Activated T-cell treated with anti-CD3 and anti-CD28 coated beads, Interleukin-2, amount 50 U/mL, for 48 hours (primary cell): Measurements from ENCODE around the gene C19orf85.
A peak's percentile ranks its signal among the peaks of the same experiment; 100 is the strongest.
"Not testable (repeated sequence)": the region's sequence is repeated elsewhere in the genome, so short reads cannot be mapped to it uniquely, and the experiment has no call there.

ENCODE experiments used
- DNase-seq, 2 experiments: peaks; one replicate each; pipeline ENCODE4 v3.0.0-alpha.2; 2020

The C19orf85 gene

DNA sequence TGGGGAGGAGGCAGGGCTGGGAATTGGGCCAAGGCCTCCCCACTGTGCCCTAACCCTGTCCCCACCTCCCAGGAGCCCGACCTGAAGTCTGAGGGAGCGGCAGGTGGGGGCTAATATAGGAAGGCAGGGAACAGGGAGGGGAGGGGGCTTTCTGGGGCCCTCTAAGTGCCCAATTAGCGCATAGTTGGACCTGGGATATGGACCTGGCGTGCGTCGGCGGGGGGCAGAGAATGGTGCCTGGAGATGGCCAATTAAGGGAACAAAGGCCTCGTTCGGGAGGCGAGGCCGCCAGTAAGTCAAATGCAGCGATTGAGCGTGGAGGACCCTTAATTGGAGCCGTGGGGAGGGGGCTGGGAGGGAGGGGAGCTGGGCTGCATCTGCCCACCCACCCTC is at the start of gene C19orf85:
C19orf85 (minus strand) TSS at position 90 of the 393 bp plus-strand sequence. CDS start 197 bp downstream, outside the sequence.
- DNase-seq: no peak

GRCh38 chr19:55508120-55508519 is 43.6 kb upstream of the C19orf85 start:
- no peak for DNase-seq

DNA sequence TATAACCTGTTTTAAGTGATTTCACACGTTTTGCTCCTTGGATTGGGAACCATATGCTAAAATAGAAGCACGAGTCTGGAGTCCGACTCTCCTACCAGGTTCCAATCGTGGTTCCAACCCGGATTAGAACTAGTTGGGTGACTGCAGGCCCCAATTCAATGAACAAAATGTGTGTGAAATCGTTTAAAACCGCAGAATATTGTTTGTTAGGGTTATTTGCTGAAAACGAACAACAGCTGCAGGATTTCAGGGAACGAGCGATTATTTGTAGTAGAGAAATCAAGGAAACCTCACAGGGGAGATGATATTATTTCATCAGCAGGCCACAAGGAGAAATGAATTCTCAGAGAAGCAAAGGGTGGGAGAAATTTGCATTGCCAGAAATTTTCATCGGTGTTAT is 40.4 kb upstream of the C19orf85 start:
- DNase-seq: no peak

GRCh38 chr19:55504252-55504603 is 39.7 kb upstream of the C19orf85 start:
- DNase-seq: no peak

GRCh38 chr19:55503502-55504251 is 39.1 kb upstream of the C19orf85 start:
- peak; percentile 97 for DNase-seq

DNA sequence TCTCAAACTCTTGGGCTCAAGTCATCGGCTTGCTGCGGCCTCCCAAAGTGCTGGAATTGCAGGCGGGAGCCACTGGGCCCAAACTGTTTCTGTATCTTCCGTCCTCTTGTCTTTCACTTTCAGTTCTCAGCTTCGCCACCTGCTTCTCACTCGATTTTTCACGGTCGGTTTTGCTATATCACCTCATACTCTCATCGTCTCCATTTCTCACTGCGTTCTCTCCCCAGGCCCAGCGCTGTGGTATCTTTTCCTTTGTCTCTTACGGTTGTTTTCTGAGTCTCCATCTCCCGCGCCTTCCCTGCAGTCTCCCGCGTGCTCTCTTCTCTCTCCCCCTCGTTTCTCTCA is 38.6 kb upstream of the C19orf85 start:
- DNase-seq: no peak

GRCh38 chr19:55502197-55502952 is 37.8 kb upstream of the C19orf85 start:
- DNase-seq: no peak

DNA sequence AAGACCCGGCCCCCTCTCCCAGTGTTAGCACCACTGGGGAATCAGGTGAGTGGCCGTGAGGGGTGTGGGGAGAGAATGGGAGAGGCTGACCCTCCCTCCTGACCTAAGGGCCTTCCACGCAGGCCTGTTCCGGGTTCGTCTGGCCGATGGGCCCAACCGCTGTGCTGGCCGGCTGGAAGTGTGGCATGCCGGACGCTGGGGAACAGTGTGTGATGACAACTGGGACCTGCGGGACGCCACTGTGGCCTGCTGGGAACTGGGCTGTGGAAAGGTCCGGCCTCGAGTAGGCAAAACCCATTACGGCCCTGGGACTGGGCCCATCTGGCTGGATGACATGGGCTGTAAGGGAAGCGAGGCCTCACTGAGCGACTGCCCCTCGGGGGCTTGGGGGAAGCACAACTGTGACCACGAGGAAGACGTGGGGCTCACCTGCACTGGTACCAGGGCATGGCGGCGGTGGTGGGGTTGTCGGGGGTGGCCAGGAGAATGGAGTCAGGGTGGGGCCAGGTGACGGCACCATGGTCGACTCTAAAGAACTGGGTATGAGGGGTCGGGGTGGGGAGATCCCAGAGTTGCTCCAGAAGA is 35.9 kb upstream of the C19orf85 start:
- no peak for DNase-seq

DNA sequence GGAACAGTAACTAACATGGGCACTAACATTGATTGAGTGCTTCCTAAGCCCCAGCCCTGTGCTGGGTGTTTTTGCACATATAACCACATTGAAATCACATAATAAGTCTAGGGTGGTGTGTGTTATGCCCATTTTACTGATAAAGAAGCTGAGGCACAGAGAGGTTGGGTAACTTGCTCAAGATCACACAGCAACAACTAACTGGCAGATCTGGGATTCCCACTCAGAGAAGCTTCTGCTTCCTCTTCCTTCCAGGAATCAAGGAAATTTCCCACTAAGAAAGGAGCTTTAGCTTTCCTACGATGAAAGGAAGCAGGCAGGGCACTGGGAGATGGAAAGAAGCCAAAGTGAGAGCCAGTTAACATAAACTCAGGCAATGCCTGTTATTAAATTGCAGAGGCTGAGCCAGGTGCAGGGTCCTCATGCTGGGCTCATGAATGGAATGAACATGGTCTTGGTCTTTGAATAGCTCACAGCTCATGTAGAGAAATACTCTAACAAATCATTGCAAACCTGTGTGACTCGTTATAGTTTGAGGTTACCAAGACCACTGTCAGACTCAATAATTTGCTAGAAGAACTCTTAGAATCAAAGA is 33.8 kb upstream of the C19orf85 start:
- DNase-seq: no peak

DNA sequence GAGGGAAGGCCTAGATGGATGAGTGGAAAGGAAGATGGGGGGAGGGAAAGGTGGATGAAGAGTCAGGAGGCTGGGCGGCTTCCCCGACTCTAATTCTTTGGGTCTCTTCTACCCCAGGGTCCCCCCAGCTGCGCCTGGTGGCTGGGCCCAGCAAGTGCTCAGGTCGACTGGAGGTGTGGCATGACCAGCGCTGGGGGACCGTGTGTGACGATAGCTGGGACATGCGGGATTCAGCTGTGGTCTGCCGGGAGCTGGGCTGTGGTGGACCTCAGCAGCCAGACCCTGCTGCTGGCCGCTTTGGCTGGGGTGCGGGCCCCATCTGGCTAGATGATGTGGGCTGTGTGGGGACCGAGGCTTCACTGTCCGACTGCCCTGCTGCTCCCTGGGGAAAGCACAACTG is 33.2 kb upstream of the C19orf85 start:
- DNase-seq: no peak

GRCh38 chr19:55496820-55497219 is 32.3 kb upstream of the C19orf85 start:
- DNase-seq: not testable (repeated sequence)

DNA sequence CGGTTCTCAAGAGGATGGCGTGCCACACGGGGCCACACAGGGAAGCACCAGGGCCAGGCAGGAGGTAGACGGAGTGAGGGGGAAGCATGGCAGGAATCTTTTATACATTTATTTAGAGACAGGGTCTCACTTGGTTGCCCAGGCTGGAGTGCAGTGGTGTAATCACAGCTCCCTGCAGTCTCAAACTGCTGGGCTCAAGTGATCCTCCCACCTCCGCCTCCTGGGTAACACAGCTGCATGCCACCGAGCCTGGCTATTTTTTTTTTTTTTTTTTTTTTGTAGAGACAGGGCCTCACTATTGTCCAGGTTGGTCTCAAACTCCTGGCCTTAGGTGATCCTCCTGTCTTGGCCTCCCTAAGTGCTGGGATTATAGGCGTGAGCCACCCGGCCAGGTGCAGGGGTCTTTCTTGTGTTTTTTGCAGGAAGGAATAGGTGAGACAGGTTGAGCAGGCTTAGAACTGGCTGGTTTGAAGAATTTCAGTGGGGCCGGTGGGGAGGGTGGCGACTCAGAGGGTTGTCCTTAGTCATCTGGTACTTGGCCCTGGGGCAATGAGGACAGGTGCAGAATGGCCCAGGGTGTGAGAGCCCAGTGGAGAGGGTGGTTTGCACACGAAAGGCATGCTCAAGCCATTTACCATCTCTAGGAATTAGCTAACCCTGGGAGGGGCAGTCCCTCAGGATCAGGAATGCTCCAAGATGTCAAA is 31.2 kb upstream of the C19orf85 start:
- DNase-seq: no peak

GRCh38 chr19:55494172-55494761 is 29.7 kb upstream of the C19orf85 start:
- DNase-seq: no peak

- no peak for DNase-seq
Observed at GRCh38 chr19:55493645-55494171, 29.2 kb upstream of the C19orf85 start.

- no peak for DNase-seq
Observed at GRCh38 chr19:55493052-55493644, 28.6 kb upstream of the C19orf85 start.

GRCh38 chr19:55492362-55492944 is 27.9 kb upstream of the C19orf85 start:
- no peak for DNase-seq

GRCh38 chr19:55491546-55492360 is 27.2 kb upstream of the C19orf85 start:
- DNase-seq: no peak

GRCh38 chr19:55490478-55491432 is 26.2 kb upstream of the C19orf85 start:
- no peak for DNase-seq

DNA sequence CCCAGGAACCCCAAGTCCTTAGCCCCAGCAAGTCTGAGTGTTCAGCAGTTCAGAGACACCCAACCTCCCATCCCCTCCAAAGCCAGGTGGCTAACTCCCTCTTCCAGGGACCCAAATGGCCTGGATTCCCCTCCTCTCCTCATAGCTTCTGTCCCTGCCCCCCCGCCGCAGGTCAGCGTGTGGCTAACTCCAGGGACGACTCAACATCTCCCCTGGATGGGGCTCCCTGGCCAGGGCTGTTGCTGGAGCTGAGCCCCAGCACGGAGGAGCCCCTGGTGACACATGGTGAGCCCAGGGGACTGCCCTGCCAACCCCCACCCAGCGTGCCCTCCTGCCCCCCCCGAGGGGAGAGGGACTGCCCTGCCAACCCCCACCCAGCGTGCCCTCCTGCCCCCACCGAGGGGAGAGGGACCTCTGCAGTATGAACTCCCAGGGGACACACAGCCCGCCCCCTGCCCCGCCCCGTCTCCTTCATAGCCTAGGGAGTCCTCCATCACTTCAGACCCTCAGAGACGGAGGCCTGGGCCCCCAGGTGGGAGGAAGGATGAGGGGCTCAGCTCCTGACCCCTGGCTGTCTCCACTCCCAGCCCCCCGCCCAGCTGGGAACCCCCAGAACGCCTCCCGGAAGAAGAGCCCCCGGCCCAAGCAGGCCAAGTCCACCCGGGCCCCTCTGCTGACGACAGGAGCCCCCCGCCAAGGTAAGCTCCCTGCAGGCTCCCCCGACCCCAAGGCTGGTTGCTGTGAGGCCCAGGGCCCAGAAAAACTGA is 25.3 kb upstream of the C19orf85 start:
- DNase-seq: no peak
